Esophagus muscularis mucosa (tissue), 4 donors: ENCODE measurements around the gene PCP4L1. TPM values are rescaled to one million over a fixed set of nuclear protein-coding genes. Genes with fewer than 3 reads are reported as not detected.
"Not testable (repeated sequence)": the region's sequence is repeated elsewhere in the genome, so short reads cannot be mapped to it uniquely, and the experiment has no call there.

Source experiments
- DNase-seq: peaks from one replicate; pipeline ENCODE4 v3.0.0-alpha.2; 2017; ENCODE audit errors: extremely low spot score
- H3K27ac ChIP-seq, 4 donors: fragments of 200-600 bp; sonication (generic); replicated peaks in 1 of 4; 1 replicate in 3 of 4; 2 replicates in 1 of 4; pipeline ENCODE4 v1.5.1; 2016 to 2019; ENCODE audit warnings: mild to moderate bottlenecking in 1 of 4
- H3K27me3 ChIP-seq, 4 donors: fragments of 200-600 bp; sonication (generic); one replicate each; pipeline versions ENCODE4 v1.5.1 to v1.6.0; 2016 to 2019
- H3K36me3 ChIP-seq, 4 donors: fragments of 200-600 bp; sonication (generic); one replicate each; pipeline ENCODE4 v1.5.1; 2016 to 2019
- H3K4me1 ChIP-seq, 4 donors: fragments of 200-600 bp; sonication (generic); one replicate each; pipeline ENCODE4 v1.5.1; 2016 to 2019
- H3K4me3 ChIP-seq, 4 donors: fragments of 200-600 bp; sonication (generic); 1 replicate in 2 of 4; 2 replicates in 2 of 4; pipeline ENCODE4 v1.5.1; 2016 to 2019; ENCODE audit warnings: mild to moderate bottlenecking in 4 of 4, moderate library complexity in 1 of 4
- H3K9me3 ChIP-seq, 4 donors: fragments of 200-600 bp; sonication (generic); 1 replicate in 3 of 4; 2 replicates in 1 of 4; pipeline ENCODE4 v1.5.1; 2016 to 2019
- CTCF ChIP-seq, 3 experiments: fragments of 200-600 bp in 2 of 3; fragments of 450-650 bp in 1 of 3; sonication (generic) in 2 of 3; IDR thresholded peaks; one replicate each; pipeline ENCODE4 v1.5.1; 2017 to 2019; ENCODE audit warnings: antibody characterized with exemption in 3 of 3, mild to moderate bottlenecking in 2 of 3, moderate library complexity in 1 of 3
- EP300 ChIP-seq: sonication (generic); formaldehyde crosslinking; IDR thresholded peaks from one replicate; pipeline ENCODE4 v1.6.1; 2017; ENCODE audit warnings: antibody characterized with exemption
- POLR2A ChIP-seq: fragments of 450-650 bp; IDR thresholded peaks from one replicate; pipeline ENCODE4 v1.6.1; 2017; ENCODE audit warnings: antibody characterized with exemption, moderate library complexity, mild to moderate bottlenecking, low read depth
- POLR2AphosphoS5 ChIP-seq, 2 donors: sonication (generic); formaldehyde crosslinking; IDR thresholded peaks; one replicate each; pipeline ENCODE4 v1.6.1; 2017; ENCODE audit warnings: antibody characterized with exemption in 2 of 2
- WGBS: methylation state at CpG from one replicate; pipeline ENCODE4 v1.1.5; 2018; 5-methylcytosine and 5-hydroxymethylcytosine counted together
- intact Hi-C: fragments of 100-400 bp; cut with DNase I; formaldehyde crosslinking; loops from one replicate; pipeline ENCODE4 v1.15.1; 2023
- total RNA-seq, 4 donors: library from RNA; depleted of rRNA; stranded (reverse); fragments of >200 nt; gene quantifications; one replicate each; pipeline versions ENCODE4 v1.1.0 to v1.2.1, GENCODE V29; 2016

The PCP4L1 gene
- total RNA-seq, 4 donors from 2014 or later = 3.3 to 12.7 (median 6.7) TPM

GRCh38 chr1:161309868-161310267 is 51.3 kb downstream of the PCP4L1 start, which contains the start of gene MPZ:
MPZ (minus strand) TSS chr1:161309968; CDS start chr1:161309905, 63 bp downstream.
- peaks cover 0 to 8% (median 0%) of the 10 kb centered on the region in 4 donors for H3K27me3 ChIP-seq
- peak within 1 kb of the TSS; percentile 4 to 26 (median 14) for H3K4me3 ChIP-seq
- TF ChIP-seq EP300 (no peak), POLR2AphosphoS5 (IDR thresholded peaks at IDR 0.05) (no peak), POLR2A (no peak), CTCF (IDR thresholded peaks at IDR 0.05) (no peak)
- H3K4me1 ChIP-seq = peaks cover 17 to 36% (median 34%) of the 10 kb centered on the region in 4 donors
- WGBS = 49% methylated on average over 2 of the region's 2 CpGs
- intact Hi-C loops = loop anchor here (5.0 kb wide), 2 partner anchors 67 to 83 kb away; partner anchors contain the start of gene TOMM40L
- no peak within 1 kb of the TSS for H3K27ac ChIP-seq
- no peaks in the 10 kb centered on the region for H3K36me3 ChIP-seq
- no peak for DNase-seq
- no peaks in the 10 kb centered on the region for H3K9me3 ChIP-seq

GRCh38 chr1:161311595-161312181 is 53.1 kb downstream of the PCP4L1 start:
- Histone ChIP-seq H3K4me1 (peaks cover 19 to 32% (median 29%) of the 10 kb centered on the region in 4 donors), H3K36me3 (no peaks in the 10 kb centered on the region), H3K27ac (no peak overlapping the region), H3K4me3 (no peak overlapping the region), H3K9me3 (no peaks in the 10 kb centered on the region), H3K27me3 (peaks cover 0 to 8% (median 0%) of the 10 kb centered on the region in 4 donors)
- intact Hi-C loops = no loop called here
- WGBS = 90% methylated on average over 4 of the region's 4 CpGs
- TF ChIP-seq EP300 (no peak), POLR2A (no peak), CTCF (IDR thresholded peaks at IDR 0.05) (no peak), POLR2AphosphoS5 (IDR thresholded peaks at IDR 0.05) (no peak)
- no peak for DNase-seq

GRCh38 chr1:161313554-161314200 is 55.1 kb downstream of the PCP4L1 start:
- H3K4me1 ChIP-seq = peaks cover 19 to 28% (median 23%) of the 10 kb centered on the region in 4 donors
- 40% methylated on average over 28 of the region's 28 CpGs for WGBS
- intact Hi-C loops = no loop called here
- H3K27me3 ChIP-seq = peaks cover 0 to 8% (median 0%) of the 10 kb centered on the region in 4 donors
- no peak for DNase-seq
- H3K27ac ChIP-seq = peak overlapping the region; percentile 91 to 94 (median 92)
- peaks cover 0 to 2% (median 2%) of the 10 kb centered on the region in 4 donors for H3K36me3 ChIP-seq
- H3K9me3 ChIP-seq = no peaks in the 10 kb centered on the region
- TF ChIP-seq CTCF (IDR thresholded peaks at IDR 0.05) (no peak), POLR2AphosphoS5 (IDR thresholded peaks at IDR 0.05) (no peak), EP300 (no peak), POLR2A (no peak)
- H3K4me3 ChIP-seq = peak overlapping the region; percentile 76 to 87 (median 84)

GRCh38 chr1:161314201-161314981 is 55.8 kb downstream of the PCP4L1 start, which contains the start of gene SDHC:
SDHC (plus strand) TSS chr1:161314381; CDS start chr1:161314406, 25 bp downstream.
- peaks cover 0 to 9% (median 6%) of the 10 kb centered on the region in 4 donors for H3K36me3 ChIP-seq
- WGBS = under 1% methylated on average over 38 of the region's 45 CpGs
- H3K27me3 ChIP-seq = peaks cover 0 to 8% (median 0%) of the 10 kb centered on the region in 4 donors
- DNase-seq = peak; percentile 97
- TF ChIP-seq EP300 (no peak), POLR2A (peak; percentile 79), CTCF (IDR thresholded peaks at IDR 0.05) (peak in 1 of 3 experiments; percentile 12), POLR2AphosphoS5 (IDR thresholded peaks at IDR 0.05) (peak; percentile 95 to 97)
- peaks cover 19 to 28% (median 23%) of the 10 kb centered on the region in 4 donors for H3K4me1 ChIP-seq
- peak within 1 kb of the TSS; percentile 76 to 87 (median 84) for H3K4me3 ChIP-seq
- H3K27ac ChIP-seq = peak within 1 kb of the TSS; percentile 91 to 94 (median 92)
- intact Hi-C loops = no loop called here
- no peaks in the 10 kb centered on the region for H3K9me3 ChIP-seq

- DNase-seq, H3K27ac ChIP-seq, H3K27me3 ChIP-seq, intact Hi-C loops, H3K4me3 ChIP-seq, H3K9me3 ChIP-seq: not testable (repeated sequence)
- WGBS = 76% methylated on average over 17 of the region's 17 CpGs
- peaks cover 0 to 14% (median 6%) of the 10 kb centered on the region in 4 donors for H3K36me3 ChIP-seq
- H3K4me1 ChIP-seq = peaks cover 19 to 28% (median 23%) of the 10 kb centered on the region in 4 donors
Measured at GRCh38 chr1:161315841-161316674, 57.5 kb downstream of the PCP4L1 start.
